HCT116 (cell line): ENCODE results near the gene ZSWIM6. TPM values are rescaled to one million over a fixed set of nuclear protein-coding genes. Genes with fewer than 3 reads are reported as not detected.

Experiments
- ATAC-seq: fragments of 200-7000 bp; cut with Tn5 transposase; 2 replicates; pipeline ENCODE4 v1.9.1; 2020; ENCODE audit warnings: mild to moderate bottlenecking, moderate library complexity
- BruUV-seq: library from RNA; stranded (reverse); fragments of 400-500 nt; replicated peaks from 2 replicates; lab custom pipeline; 2021; lab: Mats Ljungman, UMichigan
- CTCF ChIA-PET: fragments of 300-600 bp; sonication (Branson Sonifier 250); formaldehyde crosslinking; loops from one replicate; lab custom pipeline; 2021; ENCODE audit warnings: antibody characterized with exemption; lab: Charles Lee
- POLR2A ChIA-PET: fragments of 300-600, 350-600 bp; sonication (Branson Sonifier 250); formaldehyde crosslinking; loops from one replicate; lab custom pipeline; 2021; ENCODE audit warnings: antibody characterized with exemption; lab: Charles Lee
- RAD21 ChIA-PET, 2 experiments: fragments of 300-600 bp; sonication (Branson Sonifier 250); formaldehyde crosslinking; loops; one replicate each; lab custom pipeline; 2023; ENCODE audit warnings: low total read pairs in 2 of 2; ENCODE audit not compliant: uncharacterized antibody in 2 of 2, unreplicated experiment in 2 of 2, low non-redundant PET in 1 of 2; lab: Charles Lee
- DNase-seq: peaks from one replicate; pipeline ENCODE4 v3.0.0-alpha.2; 2010; ENCODE audit warnings: low read depth, low spot score
- H2AFZ ChIP-seq: fragments of 200-600 bp; shearing (Covaris generic), sonication (generic); 2 replicates; pipeline ENCODE4 v1.6.1; 2017; ENCODE audit warnings: low read depth, mixed run types, mixed read lengths, antibody characterized with exemption, low read length; ENCODE audit not compliant: poor library complexity, severe bottlenecking
- H3K27ac ChIP-seq: 2 replicates; pipeline ENCODE4 v1.5.1; 2012; ENCODE audit warnings: low read depth, low read length
- H3K27me3 ChIP-seq: fragments of 200-600 bp; sonication (generic); 2 replicates; pipeline ENCODE4 v1.6.1; 2016; ENCODE audit warnings: mixed run types, low read length, mixed read lengths; ENCODE audit not compliant: insufficient read depth
- H3K36me3 ChIP-seq, 2 experiments: fragments of 200-500 bp in 1 of 2; fragments of 200-600 bp in 1 of 2; sonication (Bioruptor generic) in 1 of 2; sonication (generic) in 1 of 2; 2 replicates each; pipeline versions ENCODE4 v1.5.1 to v1.6.1; 2014 to 2016; ENCODE audit warnings: low read length in 2 of 2, inconsistent platforms in 1 of 2, mixed read lengths in 1 of 2, mixed run types in 1 of 2; ENCODE audit not compliant: insufficient read depth in 2 of 2, control insufficient read depth in 1 of 2
- H3K4me1 ChIP-seq, 2 experiments: fragments of 200-600 bp in 1 of 2; sonication (generic) in 1 of 2; 2 replicates each; pipeline versions ENCODE4 v1.5.1 to v1.6.1; 2012 to 2017; ENCODE audit warnings: low read length in 2 of 2, inconsistent platforms in 1 of 2, mild to moderate bottlenecking in 1 of 2, mixed read lengths in 1 of 2, mixed run types in 1 of 2, moderate library complexity in 1 of 2; ENCODE audit not compliant: insufficient read depth in 2 of 2, control insufficient read depth in 1 of 2
- H3K4me2 ChIP-seq: fragments of 200-600 bp; sonication (generic); 2 replicates; pipeline ENCODE4 v1.6.1; 2017; ENCODE audit warnings: mixed run types, low read length, mixed read lengths
- H3K4me3 ChIP-seq, 2 experiments: fragments of 200-600 bp in 1 of 2; sonication (generic) in 1 of 2; replicated peaks in 1 of 2; 2 replicates each; pipeline ENCODE4 v1.5.1; 2011 to 2016; ENCODE audit warnings: low read length in 2 of 2, control low read depth in 1 of 2, low read depth in 1 of 2, mild to moderate bottlenecking in 1 of 2, mixed read lengths in 1 of 2, mixed run types in 1 of 2
- H3K79me2 ChIP-seq: fragments of 200-600 bp; sonication (generic); 2 replicates; pipeline ENCODE4 v1.6.1; 2017; ENCODE audit warnings: mild to moderate bottlenecking, mixed run types, low read length, moderate library complexity, mixed read lengths; ENCODE audit not compliant: insufficient read depth
- H3K9ac ChIP-seq: fragments of 200-600 bp; sonication (generic); 2 replicates; pipeline ENCODE4 v1.6.1; 2016; ENCODE audit warnings: low read length, mixed read lengths
- H3K9me2 ChIP-seq: fragments of 200-600 bp; sonication (generic), shearing (Covaris generic); 2 replicates; pipeline ENCODE4 v1.6.1; 2017; ENCODE audit warnings: mixed run types, mild to moderate bottlenecking, moderate library complexity; ENCODE audit not compliant: insufficient read depth
- H3K9me3 ChIP-seq, 2 experiments: fragments of 200-500 bp in 1 of 2; fragments of 200-600 bp in 1 of 2; sonication (Bioruptor generic) in 1 of 2; sonication (generic) in 1 of 2; 2 replicates each; pipeline ENCODE4 v1.6.1; 2014 to 2017; ENCODE audit warnings: low read length in 2 of 2, mixed read lengths in 2 of 2, inconsistent platforms in 1 of 2, low read depth in 1 of 2, mild to moderate bottlenecking in 1 of 2, mixed run types in 1 of 2, moderate library complexity in 1 of 2; ENCODE audit not compliant: control insufficient read depth in 1 of 2, insufficient read depth in 1 of 2
- H4K20me1 ChIP-seq: fragments of 200-600 bp; sonication (generic), shearing (Covaris generic); 2 replicates; pipeline ENCODE4 v1.6.1; 2017; ENCODE audit warnings: mixed run types, mild to moderate bottlenecking, moderate library complexity; ENCODE audit not compliant: insufficient read depth
- POLR2A ChIP-seq: IDR thresholded peaks from 2 replicates; pipeline ENCODE4 v1.7.0; 2011; ENCODE audit warnings: borderline replicate concordance; ENCODE audit not compliant: insufficient read depth, insufficient read length; ENCODE audit errors: extremely low read depth
- POLR2AphosphoS5 ChIP-seq: IDR thresholded peaks from 2 replicates; pipeline ENCODE4 v1.6.1; 2011; ENCODE audit warnings: mild to moderate bottlenecking, low read depth, low read length, moderate library complexity
- RAD21 ChIP-seq: IDR thresholded peaks from 2 replicates; pipeline ENCODE4 v1.6.1; 2012; ENCODE audit warnings: low read depth, mild to moderate bottlenecking
- SIN3A ChIP-seq: IDR thresholded peaks from 2 replicates; pipeline ENCODE4 v1.6.1; 2012; ENCODE audit warnings: low read depth
- YY1 ChIP-seq: IDR thresholded peaks from 2 replicates; pipeline ENCODE4 v1.6.1; 2011; ENCODE audit warnings: low read length, low read depth, moderate library complexity, mild to moderate bottlenecking; ENCODE audit not compliant: insufficient replicate concordance; ENCODE audit errors: extremely low read depth
- ZNF274 ChIP-seq: fragments of 200-500 bp; sonication (Bioruptor generic); IDR thresholded peaks from 2 replicates; pipeline ENCODE4 v1.6.1; 2014; ENCODE audit warnings: mild to moderate bottlenecking, low read depth, low read length, inconsistent platforms
- intact Hi-C: fragments of 100-400 bp; cut with micrococcal nuclease; formaldehyde crosslinking; loops from 2 replicates; pipeline ENCODE4 v1.10.0; 2022
- total RNA-seq: library from RNA; stranded (reverse); gene quantifications from one replicate; pipeline ENCODE4 v1.2.1, GENCODE V29; 2021; ENCODE audit not compliant: unreplicated experiment
- TF ChIP-seq, protein P1 (sequence below), 3 experiments: fragments of 200-600 bp in 1 of 3; sonication (generic) in 1 of 3; IDR thresholded peaks in 2 of 3; conservative IDR thresholded peaks in 1 of 3; 2 replicates each; pipeline ENCODE4 v1.5.1; 2012 to 2017; ENCODE audit warnings: low read depth in 2 of 3, low read length in 2 of 3, antibody characterized with exemption in 1 of 3, borderline replicate concordance in 1 of 3, control low read depth in 1 of 3, mild to moderate bottlenecking in 1 of 3, mixed read lengths in 1 of 3, mixed run types in 1 of 3, moderate library complexity in 1 of 3; ENCODE audit not compliant: insufficient read depth in 1 of 3

Gene ZSWIM6
- total RNA-seq, 1 experiment from 2014 or later: 7.4 TPM

DNA sequence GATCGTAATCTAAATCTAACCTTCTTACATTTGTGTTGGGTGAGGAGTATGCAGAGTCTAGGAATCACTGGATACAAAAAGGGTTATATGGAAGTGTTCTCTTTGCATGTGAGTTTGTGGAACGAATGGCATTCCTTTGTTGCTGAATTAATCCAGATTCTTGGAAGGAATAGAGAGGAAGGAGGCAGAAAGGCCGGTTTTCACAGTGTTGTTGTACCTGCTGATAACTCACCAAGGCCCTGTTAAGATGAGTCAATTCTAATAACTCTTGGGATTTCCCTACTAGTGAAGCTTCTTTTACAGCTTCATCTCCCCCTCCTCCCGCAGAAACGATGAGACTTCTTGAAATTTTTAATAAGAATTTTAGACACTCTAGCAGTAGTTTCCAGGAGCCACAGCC is 84.0 kb downstream of the ZSWIM6 start:
- intact Hi-C loops: no loop called here
- BruUV-seq: no TSS peak
- no peak for DNase-seq
- peak overlapping the region; percentile 40 for H3K4me2 ChIP-seq
- TF ChIP-seq RAD21 (no peak), POLR2AphosphoS5 (no peak), SIN3A (no peak), YY1 (no peak), POLR2A (no peak), ZNF274 (no peak)
- TF ChIP-seq, all 23 proteins: peak for 0
- ChIA-PET CTCF (no interaction called here), POLR2A (no interaction called here), RAD21 (no interaction called here)
- peaks cover 70% of the 10 kb centered on the region for H3K79me2 ChIP-seq
- H3K36me3 ChIP-seq: no peaks in the 10 kb centered on the region
- H3K9me3 ChIP-seq: no peaks in the 10 kb centered on the region
- H3K9me2 ChIP-seq: no peaks in the 10 kb centered on the region
- no peak overlapping the region for H2AFZ ChIP-seq
- H4K20me1 ChIP-seq: no peaks in the 10 kb centered on the region
- H3K27ac ChIP-seq: peak overlapping the region; percentile 38; the same call in 1 of the 2 replicates
- peak overlapping the region; percentile 0; the same call in 1 of the 2 replicates for H3K9ac ChIP-seq
- H3K27me3 ChIP-seq: no peaks in the 10 kb centered on the region
- H3K4me3 ChIP-seq: no peak overlapping the region
- H3K4me1 ChIP-seq: peaks cover 29 to 38% of the 10 kb centered on the region in 2 experiments
- peak; percentile 72 for ATAC-seq

GRCh38 chr5:61416420-61416819 is 84.4 kb downstream of the ZSWIM6 start:
- ATAC-seq: peak; percentile 94
- ChIA-PET RAD21 (no interaction called here), CTCF (no interaction called here), POLR2A (no interaction called here)
- Histone ChIP-seq H3K4me1 (peaks cover 26 to 38% of the 10 kb centered on the region in 2 experiments), H2AFZ (no peak overlapping the region), H3K79me2 (peaks cover 70% of the 10 kb centered on the region), H3K27me3 (no peaks in the 10 kb centered on the region), H3K27ac (peak overlapping the region; percentile 38; the same call in 1 of the 2 replicates), H3K4me2 (peak overlapping the region; percentile 40), H3K9me3 (no peaks in the 10 kb centered on the region), H3K36me3 (no peaks in the 10 kb centered on the region), H3K9me2 (no peaks in the 10 kb centered on the region), H3K9ac (peak overlapping the region; percentile 0; the same call in 1 of the 2 replicates), H4K20me1 (no peaks in the 10 kb centered on the region), H3K4me3 (no peak overlapping the region)
- TF ChIP-seq RAD21 (peak; percentile 35), SIN3A (no peak), YY1 (no peak)
- TF ChIP-seq, protein P1, sequence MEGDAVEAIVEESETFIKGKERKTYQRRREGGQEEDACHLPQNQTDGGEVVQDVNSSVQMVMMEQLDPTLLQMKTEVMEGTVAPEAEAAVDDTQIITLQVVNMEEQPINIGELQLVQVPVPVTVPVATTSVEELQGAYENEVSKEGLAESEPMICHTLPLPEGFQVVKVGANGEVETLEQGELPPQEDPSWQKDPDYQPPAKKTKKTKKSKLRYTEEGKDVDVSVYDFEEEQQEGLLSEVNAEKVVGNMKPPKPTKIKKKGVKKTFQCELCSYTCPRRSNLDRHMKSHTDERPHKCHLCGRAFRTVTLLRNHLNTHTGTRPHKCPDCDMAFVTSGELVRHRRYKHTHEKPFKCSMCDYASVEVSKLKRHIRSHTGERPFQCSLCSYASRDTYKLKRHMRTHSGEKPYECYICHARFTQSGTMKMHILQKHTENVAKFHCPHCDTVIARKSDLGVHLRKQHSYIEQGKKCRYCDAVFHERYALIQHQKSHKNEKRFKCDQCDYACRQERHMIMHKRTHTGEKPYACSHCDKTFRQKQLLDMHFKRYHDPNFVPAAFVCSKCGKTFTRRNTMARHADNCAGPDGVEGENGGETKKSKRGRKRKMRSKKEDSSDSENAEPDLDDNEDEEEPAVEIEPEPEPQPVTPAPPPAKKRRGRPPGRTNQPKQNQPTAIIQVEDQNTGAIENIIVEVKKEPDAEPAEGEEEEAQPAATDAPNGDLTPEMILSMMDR (IDR thresholded peaks at IDR 0.05 in 2 of 3, conservative IDR thresholded peaks at IDR 0.05 in 1 of 3; ENCODE audit: borderline replicate concordance in 1 of 3, insufficient read depth in 1 of 3, low read depth in 2 of 3, low read length in 2 of 3): peak in 2 of 3 experiments; percentile 12 to 30; a peak in 1 of 6 replicates
- intact Hi-C loops: no loop called here
- BruUV-seq: no TSS peak
- DNase-seq: peak; percentile 34
